ENCODE data around the gene ADISSP. TPM values are rescaled to one million over a fixed set of nuclear protein-coding genes. Genes with fewer than 3 reads are reported as not detected.
A peak's percentile ranks its signal among the peaks of the same experiment; 100 is the strongest.
"Not testable (repeated sequence)": the region's sequence is repeated elsewhere in the genome, so short reads cannot be mapped to it uniquely, and the experiment has no call there.

The ADISSP gene
- total RNA-seq, 1 donor: 26.8 TPM

GRCh38 chr20:3798373-3798768, 30.8 kb upstream of the ADISSP start:
- no peak for TF ChIP-seq CTCF (IDR thresholded peaks at IDR 0.05; ENCODE audit: insufficient read depth, low read depth, low read length)
- DNase-seq (ENCODE audit: low read depth): no peak
- H3K4me3 ChIP-seq (ENCODE audit: low read depth, low read length): peak overlapping the region; percentile 77

- TF ChIP-seq CTCF (IDR thresholded peaks at IDR 0.05; ENCODE audit: insufficient read depth, low read depth, low read length): no peak
- peak; percentile 69 for DNase-seq (ENCODE audit: low read depth)
Observed at GRCh38 chr20:3797592-3798372, 30.2 kb upstream of the ADISSP start.

GRCh38 chr20:3797226-3797545, 29.6 kb upstream of the ADISSP start:
- no peak for TF ChIP-seq CTCF (IDR thresholded peaks at IDR 0.05; ENCODE audit: insufficient read depth, low read depth, low read length)

More at GRCh38 chr20:3797592-3798372, 30.2 kb upstream of the ADISSP start:
- H3K4me3 ChIP-seq (ENCODE audit: low read depth, low read length): peak overlapping the region; percentile 77

GRCh38 chr20:3796477-3797225, 29.1 kb upstream of the ADISSP start:
- no peak for TF ChIP-seq CTCF (IDR thresholded peaks at IDR 0.05; ENCODE audit: insufficient read depth, low read depth, low read length)
- DNase-seq (ENCODE audit: low read depth): no peak
- peak overlapping the region; percentile 77 for H3K4me3 ChIP-seq (ENCODE audit: low read depth, low read length)

More at GRCh38 chr20:3797226-3797545, 29.6 kb upstream of the ADISSP start:
- H3K4me3 ChIP-seq (ENCODE audit: low read depth, low read length): peak overlapping the region; percentile 77
- no peak for DNase-seq (ENCODE audit: low read depth)

GRCh38 chr20:3795511-3796468, 28.2 kb upstream of the ADISSP start, which contains the start of gene CDC25B:
Gene CDC25B, plus strand, starts transcription at chr20:3796310. Its CDS starts 222 bp downstream, at chr20:3796532.
- peak within 1 kb of the TSS; percentile 77 for H3K4me3 ChIP-seq (ENCODE audit: low read depth, low read length)
- DNase-seq (ENCODE audit: low read depth): peak; percentile 94
- peak; percentile 46 for TF ChIP-seq CTCF (IDR thresholded peaks at IDR 0.05; ENCODE audit: insufficient read depth, low read depth, low read length)

- no peak for DNase-seq (ENCODE audit: low read depth)
- no peak for TF ChIP-seq CTCF (IDR thresholded peaks at IDR 0.05; ENCODE audit: insufficient read depth, low read depth, low read length)
- H3K4me3 ChIP-seq (ENCODE audit: low read depth, low read length): peak overlapping the region; percentile 77
Observed at GRCh38 chr20:3794701-3795420, 27.3 kb upstream of the ADISSP start.

- DNase-seq (ENCODE audit: low read depth); H3K4me3 ChIP-seq (ENCODE audit: low read depth, low read length): not testable (repeated sequence)
Observed at GRCh38 chr20:3794168-3794567, 26.6 kb upstream of the ADISSP start.

GRCh38 chr20:3789201-3789600, 21.6 kb upstream of the ADISSP start:
- H3K4me3 ChIP-seq (ENCODE audit: low read depth, low read length); DNase-seq (ENCODE audit: low read depth): not testable (repeated sequence)
